Skeletal muscle tissue (tissue), 4 donors: Measurements from ENCODE around the gene GAMT. TPM values are rescaled to one million over a fixed set of nuclear protein-coding genes. Genes with fewer than 3 reads are reported as not detected.
"Not testable (repeated sequence)": the region's sequence is repeated elsewhere in the genome, so short reads cannot be mapped to it uniquely, and the experiment has no call there.

ENCODE experiments used
- H3K27ac ChIP-seq: one replicate; pipeline ENCODE4 v1.7.0; 2013; ENCODE audit warnings: mild to moderate bottlenecking, low read depth, low read length, inconsistent platforms
- H3K27me3 ChIP-seq, 3 donors: one replicate each; pipeline ENCODE4 v1.7.0; 2013; ENCODE audit warnings: low read length in 3 of 3; ENCODE audit not compliant: control insufficient read depth in 3 of 3, insufficient read depth in 3 of 3
- H3K36me3 ChIP-seq, 3 donors: one replicate each; pipeline ENCODE4 v1.7.0; 2013; ENCODE audit warnings: low read length in 3 of 3; ENCODE audit not compliant: control insufficient read depth in 3 of 3, insufficient read depth in 3 of 3
- H3K4me1 ChIP-seq, 3 donors: one replicate each; pipeline ENCODE4 v1.7.0; 2013; ENCODE audit warnings: low read length in 3 of 3, mild to moderate bottlenecking in 3 of 3; ENCODE audit not compliant: control insufficient read depth in 3 of 3, insufficient read depth in 3 of 3
- H3K4me3 ChIP-seq, 3 donors: one replicate each; pipeline ENCODE4 v1.7.0; 2013; ENCODE audit warnings: low read length in 3 of 3
- H3K9ac ChIP-seq, 3 donors: one replicate each; pipeline ENCODE4 v1.7.0; 2013; ENCODE audit warnings: low read length in 3 of 3, mild to moderate bottlenecking in 3 of 3, moderate library complexity in 2 of 3, low read depth in 1 of 3
- H3K9me3 ChIP-seq, 3 donors: one replicate each; pipeline ENCODE4 v1.7.0; 2013; ENCODE audit warnings: low read length in 3 of 3; ENCODE audit not compliant: control insufficient read depth in 3 of 3
- total RNA-seq: library from RNA; depleted of rRNA; stranded (reverse); fragments of >200 nt; gene quantifications from one replicate; pipeline ENCODE4 v1.2.3, GENCODE V29; 2014
- donor health status: Osteomylitis.

The GAMT gene
- total RNA-seq, 1 donor from 2014 or later, result 101 TPM

DNA sequence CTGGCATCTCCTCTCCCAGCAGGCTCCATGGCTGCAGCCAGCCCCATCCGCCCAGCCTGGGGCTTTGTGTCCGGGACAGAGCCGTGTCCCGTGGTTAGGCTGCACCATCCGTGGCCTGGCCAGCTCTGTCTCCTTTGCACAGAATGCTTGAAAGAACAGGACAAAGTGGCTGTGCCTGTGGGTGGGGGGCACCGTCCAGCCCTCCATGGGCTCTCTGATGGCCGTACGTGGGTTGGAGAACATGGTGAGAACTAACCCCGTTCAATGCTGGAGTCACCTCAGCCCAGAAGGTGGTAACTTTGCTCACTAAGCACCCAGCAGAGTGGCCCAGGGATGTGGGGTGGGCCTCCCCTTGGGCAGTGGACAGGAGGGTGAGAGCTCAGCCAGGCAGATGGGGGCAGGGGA is 39.7 kb upstream of the GAMT start:
- H3K4me3 ChIP-seq, result no peak overlapping the region
- no peak overlapping the region for H3K27ac ChIP-seq
- no peak overlapping the region for H3K9ac ChIP-seq
- peaks cover 22 to 31% (median 24%) of the 10 kb centered on the region in 3 donors for H3K36me3 ChIP-seq
- peaks cover 5 to 10% (median 6%) of the 10 kb centered on the region in 3 donors for H3K27me3 ChIP-seq
- no peaks in the 10 kb centered on the region for H3K9me3 ChIP-seq
- H3K4me1 ChIP-seq, result peaks cover 14 to 46% (median 34%) of the 10 kb centered on the region in 3 donors

DNA sequence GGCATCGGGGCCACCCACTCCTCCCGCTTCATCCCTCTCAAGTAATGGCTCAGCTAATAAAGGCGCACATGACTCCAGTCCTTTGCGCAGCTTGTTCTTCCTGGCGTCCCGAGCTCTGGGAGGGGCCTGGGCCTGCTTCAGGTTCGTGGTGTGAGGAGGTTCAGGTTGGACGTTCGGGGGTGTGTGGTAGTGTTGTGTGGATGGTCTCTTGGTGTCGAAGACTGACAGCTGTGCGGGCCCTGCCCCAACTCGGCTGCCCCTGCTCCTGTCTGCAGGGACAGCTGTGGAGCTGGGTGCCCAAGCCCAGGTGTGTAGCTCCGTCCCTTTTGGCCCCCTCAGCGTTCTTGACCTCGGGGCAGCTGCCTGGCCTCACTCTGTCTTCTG is 39.1 kb upstream of the GAMT start:
- Histone ChIP-seq H3K4me1 (peaks cover 14 to 44% (median 33%) of the 10 kb centered on the region in 3 donors), H3K27me3 (peaks cover 2 to 6% (median 3%) of the 10 kb centered on the region in 3 donors), H3K9me3 (no peaks in the 10 kb centered on the region), H3K36me3 (peaks cover 26 to 34% (median 26%) of the 10 kb centered on the region in 3 donors), H3K9ac (peak overlapping the region in 1 of 3 donors; percentile 16), H3K4me3 (no peak overlapping the region), H3K27ac (no peak overlapping the region)

GRCh38 chr19:1439525-1440417 is 38.4 kb upstream of the GAMT start:
- Histone ChIP-seq H3K4me1 (peaks cover 14 to 38% (median 29%) of the 10 kb centered on the region in 3 donors), H3K36me3 (peaks cover 27 to 36% (median 27%) of the 10 kb centered on the region in 3 donors), H3K4me3 (peak overlapping the region; percentile 78 to 94 (median 94)), H3K9ac (peak overlapping the region; percentile 92 to 94 (median 93))
- not testable (repeated sequence) for H3K27ac ChIP-seq, H3K27me3 ChIP-seq, H3K9me3 ChIP-seq

DNA sequence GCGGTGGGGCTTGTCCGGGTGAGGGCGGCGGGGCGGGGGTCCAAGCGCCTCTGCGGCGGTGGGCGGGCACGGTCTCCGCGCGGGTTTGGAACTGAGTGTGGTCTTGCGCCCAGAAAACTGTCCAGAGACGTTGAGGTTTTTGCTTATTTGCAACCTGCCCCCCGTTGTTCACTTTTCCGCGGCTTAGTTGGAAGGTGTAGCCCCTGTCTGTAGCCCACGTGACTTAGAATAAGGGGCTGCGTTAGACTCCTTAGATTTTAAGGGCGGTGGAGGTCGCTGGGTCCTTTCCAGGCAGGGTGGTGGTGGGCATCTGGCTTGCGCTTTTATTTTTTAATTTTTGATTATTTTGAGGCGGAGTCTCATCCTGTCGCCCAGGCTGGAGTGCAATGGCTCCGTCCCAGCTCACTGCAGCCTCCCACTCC is 37.6 kb upstream of the GAMT start:
- peak overlapping the region; percentile 92 to 94 (median 93) for H3K9ac ChIP-seq
- H3K27ac ChIP-seq, result peak overlapping the region; percentile 84
- H3K4me3 ChIP-seq, result peak overlapping the region; percentile 78 to 94 (median 94)
- H3K9me3 ChIP-seq, result no peaks in the 10 kb centered on the region
- peaks cover 30 to 38% (median 34%) of the 10 kb centered on the region in 3 donors for H3K36me3 ChIP-seq
- no peaks in the 10 kb centered on the region for H3K27me3 ChIP-seq
- peaks cover 14 to 37% (median 27%) of the 10 kb centered on the region in 3 donors for H3K4me1 ChIP-seq

- Histone ChIP-seq H3K4me3 (peak within 1 kb of the TSS; percentile 78 to 94 (median 94)), H3K4me1 (peaks cover 14 to 37% (median 27%) of the 10 kb centered on the region in 3 donors), H3K27me3 (no peaks in the 10 kb centered on the region), H3K9ac (peak within 1 kb of the TSS; percentile 92 to 94 (median 93)), H3K36me3 (peaks cover 37 to 44% (median 40%) of the 10 kb centered on the region in 3 donors), H3K27ac (peak within 1 kb of the TSS; percentile 84), H3K9me3 (no peaks in the 10 kb centered on the region)
These were observed 36.9 kb upstream of the GAMT start, which contains the start of gene RPS15 for GRCh38 chr19:1438035-1438932. RPS15 (plus strand) TSS chr19:1438396; CDS start chr19:1438426, 30 bp downstream.

- Histone ChIP-seq H3K4me3 (peak overlapping the region; percentile 67 to 94 (median 94)), H3K27ac (no peak overlapping the region), H3K9me3 (no peaks in the 10 kb centered on the region), H3K9ac (peak overlapping the region in 2 of 3 donors; percentile 65 to 79), H3K36me3 (peaks cover 44 to 49% (median 46%) of the 10 kb centered on the region in 3 donors), H3K27me3 (no peaks in the 10 kb centered on the region), H3K4me1 (peaks cover 14 to 37% (median 27%) of the 10 kb centered on the region in 3 donors)
These were observed 36.3 kb upstream of the GAMT start for GRCh38 chr19:1437609-1438008.

- no peak overlapping the region for H3K9ac ChIP-seq
- no peak overlapping the region for H3K4me3 ChIP-seq
- H3K27me3 ChIP-seq, result no peaks in the 10 kb centered on the region
- no peaks in the 10 kb centered on the region for H3K9me3 ChIP-seq
- H3K4me1 ChIP-seq, result peaks cover 14 to 30% (median 23%) of the 10 kb centered on the region in 3 donors
- H3K27ac ChIP-seq, result no peak overlapping the region
- H3K36me3 ChIP-seq, result peaks cover 40 to 45% (median 44%) of the 10 kb centered on the region in 3 donors
These were observed 34.1 kb upstream of the GAMT start for GRCh38 chr19:1435378-1435989.

DNA sequence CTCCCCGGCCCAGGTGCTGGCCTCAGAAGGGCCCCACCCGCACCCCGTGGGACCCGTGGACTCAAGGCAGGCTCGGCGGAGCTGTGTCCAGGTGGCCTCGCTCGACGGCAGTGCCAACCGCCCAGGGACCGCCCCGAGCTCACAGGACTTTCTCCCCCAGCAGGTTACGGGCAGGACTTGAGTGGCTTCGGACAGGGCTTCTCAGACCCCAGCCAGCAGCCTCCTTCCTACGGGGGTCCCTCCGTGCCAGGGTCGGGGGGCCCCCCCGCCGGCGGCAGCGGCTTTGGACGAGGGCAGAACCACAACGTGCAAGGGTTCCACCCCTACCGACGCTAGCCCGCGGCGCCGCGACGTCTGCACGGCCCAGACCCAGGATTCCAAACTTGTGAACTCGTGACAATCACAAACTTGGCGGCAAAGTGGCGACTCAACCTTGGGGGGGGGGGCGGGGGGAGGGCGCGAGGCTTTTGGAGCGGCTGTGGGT is 33.3 kb upstream of the GAMT start:
- H3K27ac ChIP-seq, result no peak overlapping the region
- no peak overlapping the region for H3K4me3 ChIP-seq
- H3K9me3 ChIP-seq, result no peaks in the 10 kb centered on the region
- H3K36me3 ChIP-seq, result peaks cover 38 to 45% (median 43%) of the 10 kb centered on the region in 3 donors
- no peaks in the 10 kb centered on the region for H3K27me3 ChIP-seq
- H3K9ac ChIP-seq, result no peak overlapping the region
- peaks cover 13 to 21% (median 16%) of the 10 kb centered on the region in 3 donors for H3K4me1 ChIP-seq

DNA sequence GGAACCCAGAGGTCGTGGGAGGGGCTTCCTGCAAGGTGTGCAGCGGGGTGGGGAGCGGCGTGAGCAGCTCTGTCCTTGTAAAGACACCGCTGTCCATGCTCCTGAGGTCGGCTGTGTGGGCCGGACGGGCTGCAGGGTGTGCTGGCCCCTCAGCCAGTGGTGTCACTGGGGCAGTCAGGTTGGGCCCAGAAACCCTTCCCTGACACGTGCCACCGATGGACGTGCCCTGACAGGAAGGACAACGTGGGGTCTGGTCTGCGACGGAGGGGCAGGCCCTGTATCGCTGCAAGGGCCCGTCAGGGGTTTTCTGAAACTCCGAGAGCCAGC is 32.7 kb upstream of the GAMT start:
- Histone ChIP-seq H3K36me3 (peaks cover 42 to 48% (median 47%) of the 10 kb centered on the region in 3 donors), H3K4me3 (no peak overlapping the region), H3K9me3 (no peaks in the 10 kb centered on the region), H3K9ac (no peak overlapping the region), H3K27me3 (no peaks in the 10 kb centered on the region), H3K4me1 (peaks cover 8 to 15% (median 10%) of the 10 kb centered on the region in 3 donors), H3K27ac (no peak overlapping the region)
